Smooth muscle cell (in vitro differentiated cells): ENCODE results near the gene TTLL5. TPM values are rescaled to one million over a fixed set of nuclear protein-coding genes. Genes with fewer than 3 reads are reported as not detected.

Experiments
- DNase-seq: peaks from one replicate; lab custom pipeline; 2025; ENCODE audit not compliant: unreplicated experiment; lab: John Stamatoyannopoulos, UW
- H2AFZ ChIP-seq: fragments of 200-600 bp; sonication (generic); 2 replicates; pipeline ENCODE4 v1.6.0; 2016; ENCODE audit warnings: antibody characterized with exemption, low read depth, mild to moderate bottlenecking
- H3F3A ChIP-seq: fragments of 200-600 bp; sonication (generic); 2 replicates; pipeline ENCODE4 v1.6.0; 2017; ENCODE audit warnings: antibody characterized with exemption, low read depth
- H3K27ac ChIP-seq: fragments of 200-600 bp; sonication (generic); 2 replicates; pipeline ENCODE4 v1.5.1; 2016; ENCODE audit warnings: low read depth, mild to moderate bottlenecking
- H3K27me3 ChIP-seq: fragments of 200-600 bp; sonication (generic); 2 replicates; pipeline ENCODE4 v1.6.1; 2016; ENCODE audit warnings: low read depth, mild to moderate bottlenecking
- H3K36me3 ChIP-seq: fragments of 200-600 bp; sonication (generic); 2 replicates; pipeline ENCODE4 v1.5.1; 2016; ENCODE audit warnings: low read depth
- H3K4me1 ChIP-seq: fragments of 200-600 bp; sonication (generic); 2 replicates; pipeline ENCODE4 v1.5.1; 2016; ENCODE audit warnings: low read depth
- H3K4me2 ChIP-seq: fragments of 200-600 bp; sonication (generic); 2 replicates; pipeline ENCODE4 v1.6.0; 2016; ENCODE audit warnings: mild to moderate bottlenecking
- H3K4me3 ChIP-seq: fragments of 200-600 bp; sonication (generic); 2 replicates; pipeline ENCODE4 v1.5.1; 2016; ENCODE audit warnings: mild to moderate bottlenecking
- H3K79me2 ChIP-seq: fragments of 200-600 bp; sonication (generic); 2 replicates; pipeline ENCODE4 v1.6.0; 2016; ENCODE audit warnings: low read depth, mild to moderate bottlenecking
- H3K9ac ChIP-seq: fragments of 200-600 bp; sonication (generic); 2 replicates; pipeline ENCODE4 v1.6.0; 2016; ENCODE audit warnings: low read depth
- H3K9me3 ChIP-seq: fragments of 200-600 bp; sonication (generic); replicated peaks from 2 replicates; pipeline ENCODE4 v1.5.1; 2016; ENCODE audit warnings: low read depth
- H4K20me1 ChIP-seq: fragments of 200-600 bp; sonication (generic); 2 replicates; pipeline ENCODE4 v1.6.0; 2016; ENCODE audit warnings: low read depth
- WGBS: methylation state at CpG from one replicate; pipeline ENCODE4 v1.1.7; 2016; ENCODE audit warnings: low lambda C conversion rate; 5-methylcytosine and 5-hydroxymethylcytosine counted together
- polyA plus RNA-seq: library from polyadenylated mRNA; unstranded; fragments of >200 nt; fragmentation: Nextera tagmentation; extraction: Ambion mirVana; gene quantifications from 2 replicates; pipeline ENCODE4 v1.2.1, GENCODE V29; 2016
- total RNA-seq: library from RNA; depleted of rRNA; stranded (reverse); fragments of >200 nt; gene quantifications from 2 replicates; pipeline ENCODE4 v1.2.3, GENCODE V29; 2014
- TF ChIP-seq, protein P1 (sequence below): fragments of 200-600 bp; sonication (generic); IDR thresholded peaks from 2 replicates; pipeline ENCODE4 v1.5.1; 2017; ENCODE audit warnings: borderline replicate concordance, mild to moderate bottlenecking, antibody characterized with exemption; ENCODE audit not compliant: insufficient read depth, poor library complexity, severe bottlenecking

TTLL5 gene
- total and polyA plus RNA-seq, 2 experiments from 2014 or later, result 12.6 to 38.0 TPM

DNA sequence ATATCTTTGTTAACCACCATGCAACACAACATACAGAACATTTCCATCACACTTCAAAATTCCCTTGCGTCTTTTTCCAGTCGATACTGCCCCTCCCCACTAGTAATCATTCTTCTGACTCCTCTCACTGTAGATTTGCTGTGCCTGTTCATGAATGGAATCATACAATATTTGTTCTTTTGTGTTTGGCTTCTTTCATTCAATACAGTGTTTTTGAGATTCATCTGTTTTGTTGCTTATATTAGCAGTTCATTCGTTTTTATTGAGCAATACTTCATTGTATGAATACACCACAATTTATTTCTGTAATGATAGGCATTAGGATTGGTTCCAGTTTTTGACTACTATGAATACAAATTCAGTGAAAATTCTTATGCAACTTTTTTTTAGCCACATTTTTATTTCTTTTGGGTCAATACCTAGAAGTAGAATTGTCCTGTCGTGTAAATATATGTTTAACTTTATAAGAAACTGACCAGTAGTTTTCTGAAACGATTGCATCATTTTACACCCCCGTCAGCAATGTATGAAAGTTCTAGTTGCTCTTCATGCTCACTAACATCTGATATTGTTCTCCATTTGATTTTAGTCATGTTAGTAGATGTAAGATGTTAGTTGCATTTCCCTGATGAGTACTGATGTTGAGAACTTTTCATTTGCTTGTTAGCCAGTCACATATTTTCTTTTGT, 193.2 kb downstream of the TTLL5 start:
- no peak overlapping the region for H3K4me2 ChIP-seq
- H3K79me2 ChIP-seq, result no peaks in the 10 kb centered on the region
- H4K20me1 ChIP-seq, result no peaks in the 10 kb centered on the region
- H3K27ac ChIP-seq, result no peak overlapping the region
- TF ChIP-seq, protein P1, sequence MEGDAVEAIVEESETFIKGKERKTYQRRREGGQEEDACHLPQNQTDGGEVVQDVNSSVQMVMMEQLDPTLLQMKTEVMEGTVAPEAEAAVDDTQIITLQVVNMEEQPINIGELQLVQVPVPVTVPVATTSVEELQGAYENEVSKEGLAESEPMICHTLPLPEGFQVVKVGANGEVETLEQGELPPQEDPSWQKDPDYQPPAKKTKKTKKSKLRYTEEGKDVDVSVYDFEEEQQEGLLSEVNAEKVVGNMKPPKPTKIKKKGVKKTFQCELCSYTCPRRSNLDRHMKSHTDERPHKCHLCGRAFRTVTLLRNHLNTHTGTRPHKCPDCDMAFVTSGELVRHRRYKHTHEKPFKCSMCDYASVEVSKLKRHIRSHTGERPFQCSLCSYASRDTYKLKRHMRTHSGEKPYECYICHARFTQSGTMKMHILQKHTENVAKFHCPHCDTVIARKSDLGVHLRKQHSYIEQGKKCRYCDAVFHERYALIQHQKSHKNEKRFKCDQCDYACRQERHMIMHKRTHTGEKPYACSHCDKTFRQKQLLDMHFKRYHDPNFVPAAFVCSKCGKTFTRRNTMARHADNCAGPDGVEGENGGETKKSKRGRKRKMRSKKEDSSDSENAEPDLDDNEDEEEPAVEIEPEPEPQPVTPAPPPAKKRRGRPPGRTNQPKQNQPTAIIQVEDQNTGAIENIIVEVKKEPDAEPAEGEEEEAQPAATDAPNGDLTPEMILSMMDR, result no peak
- no peaks in the 10 kb centered on the region for H3F3A ChIP-seq
- H3K27me3 ChIP-seq, result no peaks in the 10 kb centered on the region
- no peaks in the 10 kb centered on the region for H3K9me3 ChIP-seq
- DNase-seq, result no peak
- H3K4me1 ChIP-seq, result no peaks in the 10 kb centered on the region
- no peaks in the 10 kb centered on the region for H3K36me3 ChIP-seq
- H3K9ac ChIP-seq, result no peak overlapping the region
- 93% methylated on average over 6 of the region's 6 CpGs for WGBS
- no peak overlapping the region for H2AFZ ChIP-seq
- H3K4me3 ChIP-seq, result no peak overlapping the region

DNA sequence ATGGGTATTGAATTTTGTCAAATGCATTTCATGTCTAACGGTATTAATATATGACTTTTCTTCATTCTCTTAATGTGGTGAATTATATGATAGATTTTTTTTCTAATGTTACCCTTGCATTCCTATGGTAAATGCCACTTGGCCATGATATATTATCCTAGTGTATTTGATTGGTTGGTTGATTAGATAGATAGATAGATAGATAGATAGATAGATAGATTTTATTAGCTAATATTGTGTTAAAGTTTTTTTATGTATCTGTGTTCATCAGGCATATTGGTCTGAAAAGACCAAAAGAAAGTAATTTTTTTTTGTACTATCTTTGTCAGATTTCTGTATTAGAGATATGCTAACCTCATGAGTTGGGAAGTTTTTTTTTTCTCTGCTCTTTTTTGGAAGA, 196.2 kb downstream of the TTLL5 start:
- 97% methylated on average over 1 of the region's 1 CpG for WGBS
- DNase-seq, result no peak

DNA sequence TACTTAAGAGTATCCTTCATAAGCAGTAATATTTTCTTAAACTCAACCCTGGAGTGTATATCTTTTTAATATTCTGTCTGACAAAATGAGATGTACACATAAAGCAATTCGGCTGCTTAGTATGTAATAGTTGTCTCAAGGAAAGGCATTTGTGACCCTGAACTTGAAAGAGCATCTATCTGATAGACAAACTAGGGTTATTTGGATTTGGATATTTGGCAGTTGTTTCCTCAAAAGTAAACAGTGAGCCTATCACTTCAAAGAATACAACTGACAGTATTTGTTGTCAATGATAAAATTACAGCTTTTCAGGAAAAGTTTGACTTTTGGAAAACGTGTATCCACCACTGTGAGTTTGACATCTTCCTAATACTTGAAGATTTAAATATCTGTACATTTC, 197.3 kb downstream of the TTLL5 start:
- WGBS, result 94% methylated on average over 2 of the region's 2 CpGs
- H3K4me1 ChIP-seq, result peaks cover 19% of the 10 kb centered on the region

More for the DNA sequence above, 196.2 kb downstream of the TTLL5 start:
- TF ChIP-seq, protein P1, result no peak
- no peak overlapping the region for H3K4me2 ChIP-seq
- H3K9me3 ChIP-seq, result no peaks in the 10 kb centered on the region
- H3K4me1 ChIP-seq, result peaks cover 19% of the 10 kb centered on the region
- H3K9ac ChIP-seq, result no peak overlapping the region
- H2AFZ ChIP-seq, result no peak overlapping the region
- H3K4me3 ChIP-seq, result no peak overlapping the region
- no peaks in the 10 kb centered on the region for H3K79me2 ChIP-seq
- H3K27me3 ChIP-seq, result no peaks in the 10 kb centered on the region
- H3K36me3 ChIP-seq, result no peaks in the 10 kb centered on the region
- no peaks in the 10 kb centered on the region for H4K20me1 ChIP-seq
- no peak overlapping the region for H3K27ac ChIP-seq
- H3F3A ChIP-seq, result peaks cover 13% of the 10 kb centered on the region

More for the DNA sequence above, 197.3 kb downstream of the TTLL5 start:
- H3K27me3 ChIP-seq, result no peaks in the 10 kb centered on the region
- no peak overlapping the region for H3K4me2 ChIP-seq
- DNase-seq, result no peak
- H4K20me1 ChIP-seq, result no peaks in the 10 kb centered on the region
- H3K9me3 ChIP-seq, result no peaks in the 10 kb centered on the region
- no peaks in the 10 kb centered on the region for H3K79me2 ChIP-seq
- no peaks in the 10 kb centered on the region for H3K36me3 ChIP-seq
- H3K9ac ChIP-seq, result no peak overlapping the region
- TF ChIP-seq, protein P1, result no peak
- no peak overlapping the region for H3K4me3 ChIP-seq
- no peak overlapping the region for H3K27ac ChIP-seq
- H3F3A ChIP-seq, result peaks cover 13% of the 10 kb centered on the region
- H2AFZ ChIP-seq, result no peak overlapping the region
